MG63 (cell line): ENCODE results near the gene ATP6V1G3. TPM values are rescaled to one million over a fixed set of nuclear protein-coding genes. Genes with fewer than 3 reads are reported as not detected.
"Not testable (repeated sequence)": the region's sequence is repeated elsewhere in the genome, so short reads cannot be mapped to it uniquely, and the experiment has no call there.

Source experiments
- DNase-seq: peaks from one replicate; pipeline ENCODE4 v3.0.0-alpha.2; 2020
- H3K27me3 ChIP-seq: fragments of 250-450 bp; sonication (Bioruptor Pico); 2 replicates; pipeline ENCODE4 v1.5.1; 2020; ENCODE audit warnings: mild to moderate bottlenecking, moderate library complexity
- H3K36me3 ChIP-seq: fragments of 250-450 bp; sonication (Bioruptor Pico); 2 replicates; pipeline ENCODE4 v1.5.1; 2020; ENCODE audit warnings: mild to moderate bottlenecking, moderate library complexity
- H3K4me3 ChIP-seq: fragments of 250-450 bp; sonication (Bioruptor Pico); 2 replicates; pipeline ENCODE4 v1.5.1; 2020; ENCODE audit warnings: mild to moderate bottlenecking, moderate library complexity
- H3K9me3 ChIP-seq: fragments of 250-450 bp; sonication (Bioruptor Pico); 2 replicates; pipeline ENCODE4 v1.5.1; 2020; ENCODE audit warnings: mild to moderate bottlenecking, moderate library complexity
- total RNA-seq: library from RNA; depleted of rRNA; stranded (reverse); fragments of >200 nt; shearing (Covaris generic); gene quantifications from 2 replicates; pipeline ENCODE4 v1.2.3, GENCODE V29; 2014; ENCODE audit warnings: low replicate concordance; rRNA removed

The ATP6V1G3 gene, protein sequence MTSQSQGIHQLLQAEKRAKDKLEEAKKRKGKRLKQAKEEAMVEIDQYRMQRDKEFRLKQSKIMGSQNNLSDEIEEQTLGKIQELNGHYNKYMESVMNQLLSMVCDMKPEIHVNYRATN
- 6.7 TPM in 1 of 2 replicates, not detected in the other for total RNA-seq

DNA sequence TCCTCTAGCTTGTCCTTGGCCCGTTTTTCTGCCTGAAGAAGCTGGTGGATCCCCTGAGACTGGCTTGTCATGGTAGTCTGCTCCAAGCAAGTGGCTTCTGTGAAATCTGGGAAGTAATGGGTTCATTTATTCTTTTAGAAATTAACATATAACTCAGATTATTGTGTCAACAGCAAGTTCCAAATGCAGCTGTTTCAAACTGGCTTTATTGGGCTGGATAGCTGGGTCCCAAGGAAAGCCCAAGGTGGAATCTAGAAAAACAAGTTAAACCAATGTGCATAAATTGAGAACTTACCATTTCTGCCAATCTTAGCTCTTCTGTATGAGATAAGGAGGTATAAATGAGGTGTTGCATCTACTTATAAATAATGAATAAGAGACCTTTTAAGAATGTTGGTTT lies at the start of gene ATP6V1G3:
Gene ATP6V1G3 (minus strand): TSS at position 101 of the 400 bp plus-strand sequence. CDS start 30 bp downstream, at position 71.
- Histone ChIP-seq H3K4me3 (no peak within 1 kb of the TSS), H3K36me3 (no peaks in the 10 kb centered on the region), H3K9me3 (no peaks in the 10 kb centered on the region), H3K27me3 (no peaks in the 10 kb centered on the region)
- DNase-seq = no peak

DNA sequence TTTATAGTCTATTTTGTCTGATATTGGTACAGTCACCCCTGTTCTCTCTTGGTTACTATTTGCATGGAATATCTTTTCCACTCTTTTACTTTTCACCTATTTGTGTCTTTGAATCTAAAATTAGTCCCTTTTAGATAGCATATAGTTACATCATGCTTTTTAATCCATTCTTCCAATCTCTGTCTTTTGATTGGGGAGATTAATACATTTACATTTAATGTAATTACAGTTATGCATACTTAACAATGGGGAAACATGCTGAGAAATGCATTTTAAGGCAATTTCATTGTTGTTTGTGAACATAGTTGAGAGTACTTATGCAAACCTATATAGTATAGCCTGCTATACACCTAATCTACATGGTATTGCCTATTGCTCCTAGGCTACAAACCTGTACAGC lies 48.4 kb upstream of the ATP6V1G3 start:
- Histone ChIP-seq H3K9me3 (peaks cover 27% of the 10 kb centered on the region), H3K27me3 (no peaks in the 10 kb centered on the region), H3K36me3 (no peaks in the 10 kb centered on the region), H3K4me3 (no peak overlapping the region)
- no peak for DNase-seq

DNA sequence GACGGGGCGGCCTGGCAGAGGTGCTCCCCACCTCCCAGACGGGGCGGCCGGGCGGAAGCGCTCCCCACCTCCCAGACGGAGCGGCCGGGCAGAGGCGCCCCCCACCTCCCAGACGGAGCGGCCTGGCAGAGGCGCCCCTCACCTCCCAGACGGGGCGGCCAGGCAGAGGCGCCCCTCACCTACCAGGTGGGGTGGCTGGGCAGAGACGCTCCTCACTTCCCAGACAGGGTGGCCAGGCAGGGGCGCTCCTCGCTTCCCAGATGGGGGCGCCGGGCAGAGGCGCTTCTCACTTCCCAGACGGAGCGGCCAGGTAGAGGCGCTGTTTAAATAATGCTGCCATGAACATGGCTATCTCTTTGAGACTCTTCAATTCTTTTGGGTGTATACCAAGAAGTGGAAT lies 43.7 kb upstream of the ATP6V1G3 start:
- H3K4me3 ChIP-seq = no peak overlapping the region
- no peaks in the 10 kb centered on the region for H3K27me3 ChIP-seq
- no peak for DNase-seq
- peaks cover 45% of the 10 kb centered on the region for H3K9me3 ChIP-seq
- no peaks in the 10 kb centered on the region; the same call in 1 of the 2 replicates for H3K36me3 ChIP-seq

DNA sequence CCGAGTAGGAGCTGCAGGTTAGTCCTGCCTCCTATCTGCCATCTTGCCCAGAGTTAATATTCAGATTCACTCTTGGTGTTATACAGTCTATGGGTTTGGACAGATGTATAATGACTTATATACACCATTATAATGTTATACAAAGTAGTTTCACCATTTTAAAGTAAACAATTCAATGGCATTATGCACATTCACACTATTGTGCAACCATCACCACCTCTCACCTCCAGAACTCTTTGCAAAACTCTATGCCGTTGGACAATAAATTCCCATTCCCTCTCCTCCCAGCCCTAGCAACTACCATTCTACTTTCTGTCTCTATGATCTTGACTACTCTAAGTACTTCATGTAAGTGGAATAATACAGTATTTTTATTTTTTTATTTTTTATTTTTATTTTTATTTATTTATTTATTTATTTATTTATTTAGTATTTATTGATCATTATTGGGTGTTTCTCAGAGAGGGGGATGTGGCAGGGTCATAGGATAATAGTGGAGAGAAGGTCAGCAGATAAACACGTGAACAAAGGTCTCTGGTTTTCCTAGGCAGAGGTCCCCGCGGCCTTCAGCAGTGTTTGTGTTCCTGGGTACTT lies 42.8 kb upstream of the ATP6V1G3 start:
- not testable (repeated sequence) for H3K36me3 ChIP-seq, DNase-seq, H3K27me3 ChIP-seq, H3K4me3 ChIP-seq
- peaks cover 36% of the 10 kb centered on the region for H3K9me3 ChIP-seq

DNA sequence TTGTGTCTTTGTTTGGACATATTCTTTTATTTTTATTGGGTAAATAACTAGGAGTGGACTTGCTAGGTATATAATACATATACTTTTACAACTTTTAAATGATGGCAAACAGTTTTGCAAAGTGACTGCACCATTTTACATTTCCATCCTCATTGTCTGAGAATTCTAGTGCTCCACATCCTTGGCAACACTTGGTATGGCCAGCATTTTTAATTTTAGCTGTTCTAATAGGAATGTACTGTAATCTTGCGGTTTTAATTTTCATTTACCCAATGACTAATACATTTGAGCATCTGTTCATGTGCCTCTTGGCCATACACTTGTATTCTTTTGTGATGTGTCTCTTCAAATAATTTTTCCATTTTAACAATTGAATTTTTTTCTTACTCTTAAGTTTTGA lies 37.0 kb upstream of the ATP6V1G3 start:
- Histone ChIP-seq H3K9me3 (peaks cover 33% of the 10 kb centered on the region), H3K4me3 (no peak overlapping the region), H3K27me3 (no peaks in the 10 kb centered on the region), H3K36me3 (no peaks in the 10 kb centered on the region; the same call in none of the 2 replicates)
- peak; percentile 15 for DNase-seq

DNA sequence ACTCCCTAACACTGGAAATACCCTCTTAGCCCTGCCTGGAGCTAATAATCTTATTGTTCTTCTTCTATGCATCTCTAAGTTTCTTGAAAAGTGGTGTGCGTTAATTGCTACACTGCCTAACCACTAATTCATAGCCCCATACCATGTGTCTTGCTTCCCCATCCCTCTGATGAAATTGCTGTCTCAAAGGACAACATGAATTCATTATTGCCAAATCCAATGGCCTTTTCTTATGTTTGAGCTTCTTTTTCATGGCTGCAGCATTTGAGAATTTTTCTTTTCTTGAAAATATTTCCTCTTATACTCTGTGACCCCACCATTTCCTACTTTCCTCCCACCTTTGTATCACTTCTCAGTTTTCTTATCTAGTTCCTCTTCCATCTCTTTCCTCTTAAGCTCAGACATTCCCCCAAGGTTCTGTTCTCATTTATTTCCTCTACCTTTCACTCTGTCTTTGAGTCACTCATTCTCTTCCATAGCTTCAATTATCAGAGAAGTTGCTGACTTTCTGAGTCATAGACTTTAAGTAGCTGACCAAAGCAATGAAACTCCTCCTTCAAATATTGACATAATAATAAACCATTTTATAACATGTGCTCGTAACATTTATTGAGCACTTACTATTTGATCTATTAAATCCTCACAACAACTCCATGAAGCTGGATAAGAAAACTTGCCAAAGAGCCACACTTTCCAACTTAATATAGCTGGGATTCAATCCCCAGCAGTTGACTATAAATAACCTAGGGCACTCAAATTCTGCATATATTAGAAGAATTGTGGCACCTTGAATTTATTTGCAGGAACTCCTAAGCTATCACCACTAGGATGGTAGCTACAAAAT lies 35.5 kb upstream of the ATP6V1G3 start:
- peaks cover 23% of the 10 kb centered on the region for H3K9me3 ChIP-seq
- H3K36me3 ChIP-seq = no peaks in the 10 kb centered on the region; the same call in none of the 2 replicates
- H3K4me3 ChIP-seq = no peak overlapping the region
- DNase-seq = no peak
- H3K27me3 ChIP-seq = no peaks in the 10 kb centered on the region

DNA sequence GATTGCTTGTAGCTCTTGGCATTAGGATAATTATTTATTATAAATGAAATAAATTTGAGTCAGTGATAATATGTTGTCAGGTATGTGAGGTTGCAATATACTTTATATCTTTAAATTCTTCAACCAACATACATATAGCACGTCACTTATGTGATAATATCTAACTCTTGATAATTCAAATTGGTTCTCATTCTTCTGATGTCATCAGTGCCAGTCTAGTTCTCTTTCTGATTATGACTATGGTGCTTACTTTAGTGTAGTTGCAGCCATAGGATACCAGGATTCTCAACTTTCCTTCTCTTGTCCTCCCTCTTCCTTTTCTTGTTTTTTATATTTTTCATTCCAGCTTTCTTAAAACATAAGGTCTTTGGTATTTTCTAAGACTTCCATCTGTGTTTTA lies 34.8 kb upstream of the ATP6V1G3 start:
- DNase-seq = no peak
- H3K27me3 ChIP-seq = no peaks in the 10 kb centered on the region
- no peaks in the 10 kb centered on the region; the same call in none of the 2 replicates for H3K36me3 ChIP-seq
- H3K4me3 ChIP-seq = no peak overlapping the region
- H3K9me3 ChIP-seq = peaks cover 16% of the 10 kb centered on the region

DNA sequence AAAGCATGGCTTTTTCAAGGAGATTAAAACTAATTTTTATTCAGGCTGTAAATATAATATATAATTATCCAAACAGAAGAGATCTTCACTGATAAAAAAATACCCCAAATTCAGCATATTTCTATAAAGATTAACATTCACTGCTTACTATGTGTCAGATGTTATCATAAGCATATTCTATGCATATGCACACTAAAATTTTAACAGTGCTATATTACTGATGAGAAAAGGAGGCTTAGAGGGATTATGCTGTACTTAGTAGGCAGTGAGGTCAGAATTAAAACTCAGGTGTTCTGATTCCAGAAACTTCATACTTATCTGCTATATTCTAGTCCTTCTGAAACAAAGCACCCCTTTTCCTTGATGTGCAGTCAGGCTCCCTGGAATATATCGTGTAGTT lies 33.8 kb upstream of the ATP6V1G3 start:
- peaks cover 8% of the 10 kb centered on the region for H3K9me3 ChIP-seq
- no peak overlapping the region for H3K4me3 ChIP-seq
- no peaks in the 10 kb centered on the region for H3K27me3 ChIP-seq
- no peaks in the 10 kb centered on the region; the same call in none of the 2 replicates for H3K36me3 ChIP-seq
- no peak for DNase-seq

DNA sequence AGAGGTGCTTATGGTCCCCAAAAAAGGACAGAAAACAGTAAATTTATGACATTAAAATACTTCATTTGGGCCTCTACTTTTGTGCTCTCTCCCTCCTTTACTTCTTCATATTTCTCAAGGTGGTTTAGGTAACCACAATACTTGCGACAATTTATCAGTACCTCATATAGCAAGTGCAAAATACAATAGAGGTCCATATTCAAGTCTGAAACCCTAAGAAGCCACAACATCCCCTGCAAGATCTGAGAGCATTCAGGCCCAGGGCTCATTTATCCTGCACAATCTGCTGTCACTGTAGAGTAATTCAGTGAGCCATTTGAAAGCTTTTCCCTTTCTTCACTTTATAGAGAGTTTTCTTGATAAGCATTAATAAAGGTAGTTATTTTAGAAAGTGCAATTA lies 24.2 kb upstream of the ATP6V1G3 start:
- no peak overlapping the region for H3K4me3 ChIP-seq
- H3K36me3 ChIP-seq = no peaks in the 10 kb centered on the region
- no peaks in the 10 kb centered on the region for H3K27me3 ChIP-seq
- H3K9me3 ChIP-seq = no peaks in the 10 kb centered on the region
- no peak for DNase-seq

DNA sequence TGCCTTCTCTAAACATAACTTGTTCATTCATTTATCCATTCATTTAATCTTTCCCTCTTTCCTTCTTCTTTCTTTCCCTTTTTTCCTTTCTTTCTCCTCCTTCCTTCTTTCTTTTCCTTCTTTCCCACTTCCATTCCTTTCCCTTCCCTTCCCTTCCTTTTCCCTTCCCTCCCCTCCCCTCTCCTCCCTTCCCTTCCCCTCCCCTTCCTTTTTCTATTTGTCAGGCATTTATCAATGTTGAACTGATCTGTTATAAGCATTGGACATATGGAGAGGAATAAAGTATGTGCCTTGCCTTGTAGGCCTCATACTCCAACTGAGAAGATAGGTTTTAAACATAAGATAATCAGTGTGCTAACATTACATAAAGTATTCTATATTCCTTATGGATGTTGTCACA lies 23.7 kb upstream of the ATP6V1G3 start:
- H3K27me3 ChIP-seq = no peaks in the 10 kb centered on the region
- no peaks in the 10 kb centered on the region for H3K9me3 ChIP-seq
- H3K36me3 ChIP-seq = no peaks in the 10 kb centered on the region
- DNase-seq = no peak
- H3K4me3 ChIP-seq = no peak overlapping the region

DNA sequence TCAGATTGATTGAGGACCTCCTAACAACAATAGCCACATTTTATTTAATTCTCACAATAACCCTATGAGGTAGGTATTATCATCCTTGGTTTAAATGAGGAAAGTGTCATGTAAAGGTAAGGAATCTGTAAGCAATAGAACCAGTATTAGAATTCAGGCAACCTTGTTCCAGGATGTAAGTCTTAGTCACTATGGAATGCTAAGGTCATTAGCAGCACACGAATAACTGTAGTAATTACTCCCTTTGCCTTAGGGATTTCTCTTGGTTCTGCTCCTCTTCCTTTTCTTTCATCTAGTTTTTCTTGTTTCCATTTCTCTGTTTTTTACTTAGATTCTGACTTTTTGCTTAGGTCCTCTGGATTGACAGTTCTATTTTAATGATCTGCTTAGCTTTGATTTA lies 23.1 kb upstream of the ATP6V1G3 start:
- Histone ChIP-seq H3K27me3 (no peaks in the 10 kb centered on the region), H3K36me3 (no peaks in the 10 kb centered on the region), H3K4me3 (no peak overlapping the region), H3K9me3 (no peaks in the 10 kb centered on the region)
- DNase-seq = no peak

DNA sequence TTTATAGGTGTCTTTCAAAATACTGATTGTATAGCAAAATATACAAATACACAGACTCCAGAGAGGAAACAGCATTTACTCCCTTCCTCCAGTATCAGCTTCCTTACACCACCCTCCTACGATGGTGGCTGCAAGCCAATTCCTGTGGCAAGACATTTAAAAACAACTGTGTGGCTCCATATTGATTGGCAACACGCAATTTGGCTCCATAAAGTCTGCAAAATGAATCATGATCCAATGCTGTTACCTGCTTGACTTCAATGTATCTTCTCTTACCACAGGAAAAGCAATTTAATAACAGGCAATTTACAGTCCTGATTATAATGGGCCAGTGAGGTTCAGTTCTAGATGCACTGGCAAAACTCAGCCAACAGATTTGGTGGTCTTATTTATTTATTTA lies 19.7 kb upstream of the ATP6V1G3 start:
- Histone ChIP-seq H3K9me3 (no peaks in the 10 kb centered on the region), H3K27me3 (no peaks in the 10 kb centered on the region), H3K4me3 (no peak overlapping the region), H3K36me3 (no peaks in the 10 kb centered on the region)
- peak; percentile 31 for DNase-seq

DNA sequence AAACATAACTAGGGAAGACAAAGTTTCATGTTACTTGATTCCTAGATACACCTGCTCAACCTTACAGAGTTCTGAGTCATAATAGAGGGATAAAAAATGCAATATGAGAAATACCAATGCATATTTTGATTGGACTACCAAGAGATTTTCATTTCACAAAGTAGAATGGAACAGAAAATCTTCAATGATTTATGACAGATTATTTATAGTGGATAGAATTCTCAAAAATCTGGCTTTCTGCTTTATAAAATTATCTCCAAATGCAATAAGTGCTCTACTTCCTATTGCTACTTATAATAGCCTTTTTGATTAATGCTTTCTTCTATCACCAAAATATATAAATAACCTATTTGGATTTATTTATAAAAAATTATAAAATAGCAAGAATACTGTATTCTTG lies 18.9 kb upstream of the ATP6V1G3 start:
- H3K27me3 ChIP-seq = no peaks in the 10 kb centered on the region
- H3K9me3 ChIP-seq = no peaks in the 10 kb centered on the region
- H3K36me3 ChIP-seq = no peaks in the 10 kb centered on the region
- DNase-seq = no peak
- no peak overlapping the region for H3K4me3 ChIP-seq

DNA sequence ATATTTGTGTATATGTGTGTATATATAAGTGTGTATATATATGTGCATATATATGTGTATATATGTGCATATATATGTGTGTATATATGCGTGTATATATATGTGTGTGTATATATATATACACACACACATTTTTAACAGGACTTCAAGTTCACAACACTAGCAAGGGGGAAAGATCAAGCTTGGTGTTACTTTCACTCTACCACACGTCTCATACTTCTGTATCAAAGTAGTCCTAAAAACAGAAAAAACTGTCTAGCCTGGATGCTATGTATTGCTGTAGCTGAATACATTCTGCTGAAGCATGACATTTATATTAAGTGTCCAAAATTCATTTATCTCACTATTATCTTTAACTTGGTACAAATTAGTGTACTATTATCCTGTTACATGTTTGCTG lies 17.9 kb upstream of the ATP6V1G3 start:
- H3K27me3 ChIP-seq = no peaks in the 10 kb centered on the region
- H3K9me3 ChIP-seq = no peaks in the 10 kb centered on the region
- H3K36me3 ChIP-seq = no peaks in the 10 kb centered on the region
- no peak overlapping the region for H3K4me3 ChIP-seq
- DNase-seq = no peak

DNA sequence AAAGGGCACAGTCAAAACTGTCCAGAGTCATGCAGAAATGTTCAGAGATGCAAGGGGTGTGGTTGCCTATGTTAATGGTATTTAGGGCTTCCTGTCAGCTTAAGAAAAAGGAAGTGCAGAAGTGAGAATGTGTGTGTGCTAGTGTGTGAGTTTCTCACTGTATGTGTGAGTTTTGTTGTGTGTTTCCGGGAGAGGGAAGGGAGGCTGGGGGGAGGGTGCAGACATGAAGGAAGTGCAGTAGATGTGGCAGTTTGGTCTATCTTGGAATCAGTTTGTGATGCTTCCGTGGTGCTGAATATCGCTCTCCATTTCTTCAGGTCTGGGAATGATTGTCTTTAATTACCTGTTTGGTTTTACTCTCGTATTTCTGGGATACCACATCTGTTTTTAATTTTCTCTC lies 16.5 kb upstream of the ATP6V1G3 start:
- no peaks in the 10 kb centered on the region for H3K9me3 ChIP-seq
- no peak overlapping the region for H3K4me3 ChIP-seq
- H3K36me3 ChIP-seq = no peaks in the 10 kb centered on the region
- peak; percentile 6 for DNase-seq
- no peaks in the 10 kb centered on the region for H3K27me3 ChIP-seq

DNA sequence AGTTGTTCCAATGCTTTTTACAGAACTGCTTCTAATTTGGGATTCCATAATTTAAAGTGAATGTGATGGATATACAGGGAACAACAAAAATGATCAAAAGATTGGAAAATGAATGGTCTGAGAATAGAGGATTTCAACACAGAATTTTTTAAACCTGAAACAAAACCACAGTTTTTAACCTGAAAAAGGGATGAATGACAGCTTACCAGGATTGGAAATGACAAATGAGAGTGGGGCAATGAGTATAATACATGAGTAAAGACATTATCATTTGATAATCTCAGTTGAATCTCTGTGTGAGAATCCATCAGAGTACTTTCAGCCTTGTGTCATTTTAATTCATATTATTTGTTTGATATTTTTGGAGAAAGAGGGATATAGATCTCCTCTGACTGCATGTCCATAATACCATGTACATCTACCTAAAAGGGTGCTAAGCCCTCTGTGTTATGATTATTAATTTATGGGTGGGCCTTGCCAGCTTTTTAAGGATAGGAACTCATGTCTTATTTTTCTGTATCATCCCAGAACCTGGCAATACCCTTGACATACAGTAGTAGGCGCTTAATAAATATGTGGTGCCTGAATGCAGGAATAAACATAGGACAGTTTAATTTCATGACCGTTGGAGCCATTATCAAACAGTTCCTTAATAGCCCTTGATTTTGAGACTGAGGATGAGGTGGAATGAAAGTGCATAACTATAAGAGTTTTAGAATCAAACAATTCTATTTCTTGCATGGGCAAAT lies 12.4 kb upstream of the ATP6V1G3 start:
- no peaks in the 10 kb centered on the region for H3K9me3 ChIP-seq
- no peaks in the 10 kb centered on the region for H3K36me3 ChIP-seq
- H3K4me3 ChIP-seq = no peak overlapping the region
- DNase-seq = no peak
- no peaks in the 10 kb centered on the region for H3K27me3 ChIP-seq

DNA sequence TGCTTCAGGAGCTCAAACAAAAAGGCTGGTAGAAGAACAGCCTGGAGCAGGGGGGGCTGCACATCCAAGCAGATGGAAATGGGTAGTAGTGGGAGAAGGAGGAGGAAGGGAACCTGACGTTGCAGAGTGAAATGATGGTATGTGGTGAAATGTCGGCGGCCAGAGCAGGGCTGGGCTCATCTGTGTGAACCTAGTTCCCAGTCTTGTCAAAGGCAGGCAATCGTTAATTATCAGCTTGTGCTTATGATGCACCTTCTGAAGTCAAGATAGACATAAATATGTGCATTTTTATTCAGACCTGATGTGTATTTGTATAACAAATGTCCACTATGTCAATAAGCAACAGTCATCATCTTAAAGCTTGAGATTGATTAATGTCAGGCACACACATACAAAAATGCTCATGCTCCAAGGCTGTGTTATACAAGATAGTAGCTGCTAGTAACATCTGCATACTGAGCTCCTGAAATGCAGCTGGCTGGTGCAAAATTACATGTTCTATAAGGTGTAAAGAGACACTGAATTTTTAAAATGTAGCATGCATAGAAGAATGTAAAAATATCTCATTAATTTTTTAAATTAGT lies 10.6 kb upstream of the ATP6V1G3 start:
- no peaks in the 10 kb centered on the region for H3K36me3 ChIP-seq
- H3K4me3 ChIP-seq = no peak overlapping the region
- DNase-seq = no peak
- no peaks in the 10 kb centered on the region for H3K27me3 ChIP-seq
- no peaks in the 10 kb centered on the region for H3K9me3 ChIP-seq
